ENCODE measurements around the gene RUFY2.

The RUFY2 gene

DNA sequence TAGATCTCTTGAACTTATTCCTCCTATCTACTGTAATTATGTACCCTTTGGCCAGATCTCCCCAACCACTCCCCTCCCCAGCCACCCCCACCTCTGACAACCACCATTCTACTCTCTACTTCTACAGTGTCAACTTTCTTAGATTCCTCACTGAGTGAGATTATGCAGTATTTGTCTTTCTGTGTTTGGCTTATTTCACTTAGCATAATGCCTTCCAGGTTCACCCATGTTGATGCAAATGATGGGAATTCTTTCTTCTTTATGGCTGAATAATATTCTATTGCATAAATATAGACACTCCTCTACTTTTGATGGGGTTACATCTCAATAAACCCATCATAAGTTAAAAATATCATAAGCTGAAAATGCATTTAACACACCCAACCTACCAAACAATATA is 96.5 kb downstream of the RUFY2 start:
- in situ Hi-C loops (cut with HindIII; ENCODE audit: low sequenced_read_pairs): no loop called here
- DNase-seq (ENCODE audit: low read depth): no peak
- H3K4me3 ChIP-seq (ENCODE audit: low read depth, low read length): no peak overlapping the region
- TF ChIP-seq, protein P1, sequence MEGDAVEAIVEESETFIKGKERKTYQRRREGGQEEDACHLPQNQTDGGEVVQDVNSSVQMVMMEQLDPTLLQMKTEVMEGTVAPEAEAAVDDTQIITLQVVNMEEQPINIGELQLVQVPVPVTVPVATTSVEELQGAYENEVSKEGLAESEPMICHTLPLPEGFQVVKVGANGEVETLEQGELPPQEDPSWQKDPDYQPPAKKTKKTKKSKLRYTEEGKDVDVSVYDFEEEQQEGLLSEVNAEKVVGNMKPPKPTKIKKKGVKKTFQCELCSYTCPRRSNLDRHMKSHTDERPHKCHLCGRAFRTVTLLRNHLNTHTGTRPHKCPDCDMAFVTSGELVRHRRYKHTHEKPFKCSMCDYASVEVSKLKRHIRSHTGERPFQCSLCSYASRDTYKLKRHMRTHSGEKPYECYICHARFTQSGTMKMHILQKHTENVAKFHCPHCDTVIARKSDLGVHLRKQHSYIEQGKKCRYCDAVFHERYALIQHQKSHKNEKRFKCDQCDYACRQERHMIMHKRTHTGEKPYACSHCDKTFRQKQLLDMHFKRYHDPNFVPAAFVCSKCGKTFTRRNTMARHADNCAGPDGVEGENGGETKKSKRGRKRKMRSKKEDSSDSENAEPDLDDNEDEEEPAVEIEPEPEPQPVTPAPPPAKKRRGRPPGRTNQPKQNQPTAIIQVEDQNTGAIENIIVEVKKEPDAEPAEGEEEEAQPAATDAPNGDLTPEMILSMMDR (IDR thresholded peaks at IDR 0.05; ENCODE audit: low read depth, low read length, missing control alignments): no peak

DNA sequence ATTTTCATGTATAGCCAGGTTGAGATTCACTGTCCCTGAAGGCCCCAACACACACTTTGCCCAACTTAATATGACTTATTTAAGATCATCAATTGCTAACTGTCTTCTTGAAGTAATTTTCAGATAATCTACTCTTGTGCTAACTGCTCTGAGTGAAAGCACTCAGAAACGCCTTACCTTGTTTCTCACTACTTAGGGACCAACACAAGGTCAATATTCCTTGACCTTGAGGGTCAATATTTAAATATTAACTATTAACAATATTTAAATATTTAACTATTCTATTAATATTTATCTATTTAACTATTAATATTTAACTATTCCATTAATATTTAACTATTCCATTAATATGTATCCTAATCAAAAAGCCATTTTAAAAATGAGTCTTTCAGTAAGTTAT is 101.2 kb downstream of the RUFY2 start:
- TF ChIP-seq, protein P1 (IDR thresholded peaks at IDR 0.05; ENCODE audit: low read depth, low read length, missing control alignments): no peak
- in situ Hi-C loops (cut with HindIII; ENCODE audit: low sequenced_read_pairs): no loop called here
- H3K4me3 ChIP-seq (ENCODE audit: low read depth, low read length): no peak overlapping the region
- DNase-seq (ENCODE audit: low read depth): no peak

DNA sequence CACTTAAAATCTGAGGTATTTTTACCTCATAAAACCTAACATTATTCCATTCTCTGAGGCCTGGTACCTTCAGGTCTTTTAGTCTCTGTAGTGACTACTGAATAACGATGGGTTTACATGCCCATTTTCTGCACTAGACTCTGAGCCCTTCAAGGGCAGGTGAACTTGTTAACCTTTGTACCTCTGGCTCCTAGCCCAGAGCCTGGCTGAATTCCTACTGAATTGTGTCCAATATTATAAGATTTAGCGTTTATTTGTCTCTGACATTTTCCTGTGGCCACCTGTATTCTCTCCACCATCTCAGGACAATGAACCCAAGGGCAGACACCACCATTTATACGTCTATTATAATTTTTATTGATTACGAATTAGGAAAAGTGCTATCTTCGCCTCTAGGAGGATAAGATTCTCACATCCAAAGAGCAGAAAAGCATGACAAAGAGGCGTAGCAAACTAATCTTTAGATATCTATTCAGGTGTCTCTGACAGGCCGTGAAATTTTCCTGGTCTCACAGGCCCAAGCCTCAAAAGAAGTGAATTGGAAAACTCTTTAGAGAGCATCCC is 103.1 kb downstream of the RUFY2 start:
- in situ Hi-C loops (cut with HindIII; ENCODE audit: low sequenced_read_pairs): no loop called here
- H3K4me3 ChIP-seq (ENCODE audit: low read depth, low read length): no peak overlapping the region
- DNase-seq (ENCODE audit: low read depth): no peak
- TF ChIP-seq, protein P1 (IDR thresholded peaks at IDR 0.05; ENCODE audit: low read depth, low read length, missing control alignments): no peak

DNA sequence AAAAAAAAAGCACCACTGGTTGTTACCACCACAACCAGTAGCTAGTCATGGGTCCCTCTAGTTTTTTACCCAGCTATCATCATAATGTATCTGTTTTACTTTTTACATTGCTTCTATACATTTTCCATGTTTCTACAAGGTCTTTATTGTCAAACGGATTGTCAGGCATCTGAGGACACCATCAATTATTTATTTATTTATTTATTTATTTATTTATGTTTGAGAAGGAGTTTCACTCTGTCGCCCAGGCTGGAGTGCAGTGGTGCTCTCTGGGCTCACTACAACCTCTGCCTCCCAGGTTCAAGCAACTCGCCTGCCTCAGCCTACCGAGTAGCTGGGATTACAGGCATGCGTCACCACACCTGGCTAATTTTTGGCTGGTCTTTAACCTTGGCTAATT is 104.2 kb downstream of the RUFY2 start:
- in situ Hi-C loops (cut with HindIII; ENCODE audit: low sequenced_read_pairs): no loop called here
- TF ChIP-seq, protein P1 (IDR thresholded peaks at IDR 0.05; ENCODE audit: low read depth, low read length, missing control alignments): no peak
- H3K4me3 ChIP-seq (ENCODE audit: low read depth, low read length): no peak overlapping the region
- no peak for DNase-seq (ENCODE audit: low read depth)

DNA sequence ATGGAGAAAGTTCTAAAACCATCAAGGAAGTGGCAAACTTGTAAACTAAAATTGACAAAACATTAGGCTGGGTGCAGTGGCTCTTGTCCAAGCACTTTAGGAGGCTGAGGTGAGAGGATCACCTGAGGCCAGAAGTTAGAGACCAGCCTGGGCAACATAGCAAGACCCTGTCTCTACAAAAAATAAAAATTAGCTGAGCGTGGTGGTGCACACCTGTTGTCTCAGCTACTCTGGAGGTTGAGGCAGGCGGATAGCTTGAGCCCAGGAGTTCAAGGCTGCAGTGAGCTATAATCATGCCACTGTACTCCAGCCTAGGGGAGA is 104.6 kb downstream of the RUFY2 start:
- TF ChIP-seq, protein P1 (IDR thresholded peaks at IDR 0.05; ENCODE audit: low read depth, low read length, missing control alignments): no peak
- H3K4me3 ChIP-seq (ENCODE audit: low read depth, low read length): no peak overlapping the region
- in situ Hi-C loops (cut with HindIII; ENCODE audit: low sequenced_read_pairs): no loop called here
- no peak for DNase-seq (ENCODE audit: low read depth)

DNA sequence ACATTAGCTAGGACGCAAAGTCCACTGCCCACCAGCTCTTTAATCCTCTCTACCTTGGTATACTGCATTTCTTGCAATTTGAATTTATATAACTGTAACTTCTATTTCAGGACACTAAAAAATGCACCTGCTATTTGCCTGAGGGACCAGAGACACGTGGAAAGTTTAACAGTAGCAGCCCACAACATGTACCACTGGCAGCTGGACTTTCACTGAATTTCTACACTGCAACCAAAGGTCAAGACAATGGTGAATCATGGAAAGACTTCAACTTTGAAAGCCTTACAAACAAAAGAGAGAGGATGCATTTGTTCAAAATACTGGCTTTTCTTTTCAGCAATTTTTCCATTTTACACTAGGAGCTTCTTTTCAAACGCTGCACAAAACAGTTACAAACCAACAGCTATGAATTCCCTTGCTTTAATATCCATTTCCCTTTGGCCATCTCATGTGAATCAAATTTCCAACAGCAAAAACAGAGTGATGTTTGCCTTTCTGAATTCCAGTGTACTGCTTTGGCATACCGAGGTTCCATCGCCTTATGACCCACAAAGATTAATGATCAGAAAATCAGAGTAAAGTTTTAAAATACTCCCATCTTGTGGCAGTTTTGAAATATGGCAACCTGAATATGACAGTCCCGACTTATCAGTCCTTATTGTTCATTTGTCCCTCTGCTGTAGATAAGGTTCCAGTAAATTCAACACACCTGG is 105.1 kb downstream of the RUFY2 start:
- peak; percentile 41 for DNase-seq (ENCODE audit: low read depth)
- H3K4me3 ChIP-seq (ENCODE audit: low read depth, low read length): no peak overlapping the region
- in situ Hi-C loops (cut with HindIII; ENCODE audit: low sequenced_read_pairs): no loop called here
- TF ChIP-seq, protein P1 (IDR thresholded peaks at IDR 0.05; ENCODE audit: low read depth, low read length, missing control alignments): peak; percentile 51
